COR-L47 (cell line): ENCODE data around the gene YIPF1.

Source experiments
- DNase-seq: peaks from one replicate; lab custom pipeline; 2025; lab: John Stamatoyannopoulos, UW

The YIPF1 gene

DNA sequence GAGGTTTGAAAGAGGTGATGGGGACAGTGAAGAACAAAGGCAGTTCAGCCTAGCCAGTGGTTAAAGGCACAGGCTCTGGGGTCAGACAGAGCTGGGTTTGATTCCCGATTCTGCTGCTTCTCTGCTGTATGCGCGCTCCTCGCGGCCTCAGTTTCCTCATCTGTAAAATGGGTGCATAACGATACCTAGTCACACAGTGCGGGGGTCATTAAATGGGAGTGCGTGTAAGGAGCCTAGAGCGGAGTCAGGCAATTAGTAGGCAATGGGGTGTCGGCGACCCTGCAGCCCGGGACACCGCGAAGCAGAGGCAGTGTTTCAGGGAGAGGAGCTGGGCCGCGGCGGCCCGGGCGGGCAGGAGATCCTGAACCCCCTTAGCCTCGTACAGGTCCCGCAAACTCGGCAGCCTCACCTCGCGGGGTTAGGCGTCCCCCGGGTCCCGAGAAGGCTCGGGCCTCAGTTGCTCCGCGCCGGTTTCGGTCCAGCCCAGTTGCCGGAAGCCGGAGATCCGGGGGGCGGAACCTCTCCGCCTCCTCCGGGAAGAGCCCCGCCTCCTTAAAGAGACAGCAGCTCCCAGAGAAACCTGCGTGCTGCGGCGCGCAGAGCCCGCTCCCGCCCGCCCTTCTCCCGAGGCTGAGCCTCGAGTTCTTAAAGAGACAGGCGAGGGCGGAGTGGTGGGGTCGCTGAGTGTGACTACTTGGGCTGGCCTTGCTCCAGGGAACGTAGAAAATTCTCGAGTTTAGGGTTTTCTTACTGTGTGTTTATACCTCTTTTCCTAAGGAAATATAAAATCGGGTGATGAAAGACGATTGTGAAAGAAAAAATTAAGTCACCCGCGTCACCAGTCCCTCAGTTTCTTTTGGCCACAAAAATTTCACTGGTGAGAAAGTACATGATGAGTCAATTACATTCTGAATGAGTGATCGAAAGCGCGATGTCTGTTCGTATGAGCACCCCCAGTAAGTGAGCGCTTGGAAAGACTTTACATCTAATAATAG lies at the start of gene YIPF1:
YIPF1 (minus strand) TSS at position 494 of the 995 bp plus-strand sequence. CDS start 860 bp downstream, outside the sequence.
- peak; percentile 77 for DNase-seq

GRCh38 chr1:53938136-53938830 lies 48.7 kb upstream of the YIPF1 start:
- DNase-seq = no peak

DNA sequence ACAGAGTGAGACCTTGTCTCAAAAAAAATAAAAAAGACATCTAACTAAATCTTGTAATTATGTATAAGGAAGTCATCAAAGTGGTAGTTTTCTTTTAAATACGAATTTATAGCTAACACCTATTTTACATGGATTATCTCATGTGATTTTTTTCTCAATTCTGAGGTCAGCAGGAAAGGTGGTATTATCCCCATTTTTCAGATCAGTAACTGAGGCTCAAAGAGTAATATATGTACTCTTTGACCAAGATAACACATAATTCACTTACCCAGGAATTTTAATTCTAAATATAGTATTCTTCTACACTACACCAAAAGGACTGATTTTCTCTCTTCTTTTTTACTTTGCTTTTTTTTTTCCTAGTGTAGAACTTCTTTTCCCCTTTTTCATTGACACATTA lies 46.8 kb upstream of the YIPF1 start:
- no peak for DNase-seq

- no peak for DNase-seq
Observed at GRCh38 chr1:53934170-53934765, 44.7 kb upstream of the YIPF1 start.

DNA sequence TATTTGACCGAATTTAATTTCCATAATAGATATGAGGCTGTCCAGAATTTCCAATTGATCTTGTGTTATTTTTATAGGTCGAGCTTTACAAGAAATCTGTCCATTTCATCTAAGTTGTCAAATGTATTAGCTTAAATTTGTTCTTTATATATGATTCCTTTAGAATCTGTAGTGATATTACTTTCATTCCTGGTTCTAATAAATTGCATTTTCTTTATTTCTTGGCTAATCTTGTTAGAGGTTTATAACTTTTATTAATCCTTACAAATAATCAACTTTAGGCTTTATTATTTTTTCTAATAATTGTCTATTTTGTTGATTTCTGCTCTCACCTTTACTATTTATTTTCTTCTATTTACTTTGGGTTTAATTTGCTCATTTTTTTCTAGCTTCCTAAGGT lies 41.9 kb upstream of the YIPF1 start:
- DNase-seq = no peak

DNA sequence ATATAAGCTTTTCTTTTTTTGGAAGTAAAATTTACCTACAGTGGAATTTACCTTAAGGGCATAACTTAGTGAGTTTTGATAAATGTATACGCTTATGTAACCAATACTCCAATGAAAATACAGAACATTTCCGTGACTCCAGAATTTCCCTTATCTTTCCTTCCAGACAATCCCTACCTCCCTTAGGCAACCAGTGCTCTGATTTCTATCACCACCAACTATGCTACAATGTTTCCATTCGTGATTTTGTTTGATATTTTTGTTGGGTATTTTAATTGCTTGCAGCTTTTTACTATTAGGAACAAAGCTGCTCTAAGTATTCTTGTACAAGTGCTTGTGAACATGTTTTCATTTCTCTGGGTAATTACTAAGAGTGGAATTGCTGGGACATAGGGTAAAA lies 41.3 kb upstream of the YIPF1 start:
- no peak for DNase-seq

DNA sequence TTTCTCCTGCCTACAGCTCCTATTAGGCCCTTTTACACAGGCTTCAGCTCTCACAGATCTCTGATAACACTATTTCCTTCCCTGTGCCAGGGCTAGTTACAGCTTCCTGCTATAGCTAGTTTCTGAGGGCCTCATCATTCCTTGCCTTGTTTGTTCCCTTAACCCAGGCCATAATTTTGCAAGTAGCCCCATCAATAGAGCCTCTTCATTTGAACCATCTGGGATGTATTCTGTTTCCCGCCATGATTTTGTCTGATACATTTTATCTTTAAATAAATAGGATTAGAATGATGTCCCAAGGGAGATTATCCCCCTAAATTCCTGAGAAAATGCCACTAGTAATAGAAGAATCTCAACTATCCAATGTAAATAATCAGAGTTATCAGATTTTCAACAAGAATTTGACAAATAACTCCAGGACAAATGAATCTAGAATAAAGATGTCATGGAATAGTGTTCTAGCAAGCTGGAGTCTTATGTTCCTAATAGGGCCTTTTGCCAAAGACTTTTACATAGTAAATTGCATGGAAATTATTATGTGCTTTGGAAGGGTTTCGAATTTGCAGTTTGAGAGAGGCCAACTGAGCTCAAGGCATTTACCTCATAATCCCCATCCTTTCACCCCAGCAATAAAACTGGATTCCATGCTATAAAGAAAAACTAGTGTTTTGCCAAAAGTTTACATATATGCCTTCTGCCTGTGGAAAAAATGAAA lies 39.8 kb upstream of the YIPF1 start:
- no peak for DNase-seq

- no peak for DNase-seq
Observed at GRCh38 chr1:53927376-53927881, 37.8 kb upstream of the YIPF1 start.

GRCh38 chr1:53919675-53920066 lies 30.1 kb upstream of the YIPF1 start:
- DNase-seq = no peak

DNA sequence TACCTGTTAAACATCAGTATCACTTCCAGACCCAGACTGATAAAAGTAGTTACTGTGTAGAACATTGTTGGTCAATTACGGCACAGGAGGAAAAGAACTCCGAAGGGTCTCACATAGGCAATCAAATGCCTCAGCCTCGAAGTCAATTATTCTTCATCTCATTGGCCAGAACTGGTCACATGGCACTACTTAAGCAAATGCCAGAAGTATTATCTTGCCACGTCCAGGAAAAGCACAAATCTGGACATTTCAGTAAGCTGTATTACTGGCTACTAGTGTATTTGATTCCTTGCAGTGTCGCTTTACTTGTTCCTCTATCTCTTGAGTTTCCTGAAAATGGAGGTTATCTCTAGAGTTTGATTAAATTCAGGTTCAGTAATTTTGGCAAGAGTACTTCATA lies 28.7 kb upstream of the YIPF1 start:
- DNase-seq = no peak

DNA sequence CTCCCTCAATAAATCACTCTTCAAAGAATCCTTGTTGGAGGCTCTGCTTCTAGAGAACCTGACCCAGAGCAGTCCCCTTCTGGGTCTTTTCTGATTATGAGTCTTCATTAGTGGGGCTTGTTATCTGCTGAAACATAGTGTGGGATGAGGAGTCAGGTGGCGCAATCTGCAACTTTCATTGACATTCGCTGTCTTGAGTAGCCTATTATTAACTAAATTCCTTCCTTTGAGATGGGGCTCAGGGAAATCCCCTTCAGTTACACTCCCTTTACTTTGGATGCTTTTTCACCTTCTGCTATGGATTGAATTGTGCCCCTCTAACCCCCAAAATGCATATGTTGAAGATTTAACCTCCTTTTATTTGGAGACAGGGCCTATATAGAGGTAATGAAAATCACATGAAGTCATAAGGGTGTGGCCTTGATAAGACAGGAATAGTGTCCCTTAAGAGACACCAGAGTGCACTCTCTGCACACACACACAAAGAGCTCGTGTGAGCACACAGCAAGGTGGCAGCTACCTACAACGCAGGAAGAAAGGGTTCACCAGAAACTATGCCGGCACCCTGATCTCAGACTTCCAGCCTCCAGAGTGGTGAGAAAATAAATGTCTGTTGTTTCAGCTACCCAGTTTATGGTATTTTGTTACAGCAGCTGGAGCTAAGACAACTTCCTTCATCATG lies 23.9 kb upstream of the YIPF1 start:
- no peak for DNase-seq

DNA sequence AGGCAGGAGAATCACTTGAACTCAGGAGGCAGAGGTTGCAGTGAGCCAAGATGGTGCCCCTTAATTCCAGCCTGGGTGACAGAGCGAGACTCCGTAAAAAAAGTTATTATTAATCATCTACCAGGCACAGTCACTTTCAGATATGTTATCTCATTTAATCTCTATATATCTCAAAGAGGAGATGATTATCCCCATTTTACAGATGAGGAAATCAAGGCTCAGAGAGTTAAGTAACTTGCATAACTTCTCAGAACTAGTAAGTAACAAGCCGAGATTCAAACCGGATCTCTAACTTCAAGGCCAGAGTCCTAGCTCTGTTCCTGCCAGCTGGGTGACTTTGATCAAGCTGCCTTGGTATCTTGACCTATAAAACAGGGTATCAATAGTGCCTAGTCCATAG lies 21.8 kb upstream of the YIPF1 start:
- no peak for DNase-seq

- no peak for DNase-seq
Observed at GRCh38 chr1:53909946-53910345, 20.3 kb upstream of the YIPF1 start.

- no peak for DNase-seq
Observed at GRCh38 chr1:53906121-53906520, 16.5 kb upstream of the YIPF1 start.

GRCh38 chr1:53905509-53905908 lies 15.9 kb upstream of the YIPF1 start:
- no peak for DNase-seq

- no peak for DNase-seq
Observed at GRCh38 chr1:53902235-53903138, 12.9 kb upstream of the YIPF1 start.

DNA sequence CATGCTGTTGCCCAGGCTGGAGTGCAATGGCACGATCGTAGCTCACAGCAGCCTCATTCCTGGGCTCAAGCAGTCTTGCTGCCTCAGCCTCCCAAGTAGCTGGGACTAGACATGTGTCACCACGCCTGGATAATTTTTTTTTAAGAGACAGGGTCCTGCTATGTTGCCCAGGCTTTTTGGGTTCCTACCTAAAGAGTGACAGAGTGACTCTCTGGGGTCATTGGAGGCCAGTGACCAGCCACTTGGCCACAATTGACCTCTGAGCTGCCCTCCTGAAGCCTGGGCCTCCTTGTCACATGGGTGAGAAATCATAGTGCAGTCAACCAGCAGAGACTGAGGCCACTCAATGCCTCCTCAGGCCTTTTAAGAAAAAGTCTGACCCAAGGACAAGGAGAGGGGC lies 10.1 kb upstream of the YIPF1 start:
- DNase-seq = no peak

DNA sequence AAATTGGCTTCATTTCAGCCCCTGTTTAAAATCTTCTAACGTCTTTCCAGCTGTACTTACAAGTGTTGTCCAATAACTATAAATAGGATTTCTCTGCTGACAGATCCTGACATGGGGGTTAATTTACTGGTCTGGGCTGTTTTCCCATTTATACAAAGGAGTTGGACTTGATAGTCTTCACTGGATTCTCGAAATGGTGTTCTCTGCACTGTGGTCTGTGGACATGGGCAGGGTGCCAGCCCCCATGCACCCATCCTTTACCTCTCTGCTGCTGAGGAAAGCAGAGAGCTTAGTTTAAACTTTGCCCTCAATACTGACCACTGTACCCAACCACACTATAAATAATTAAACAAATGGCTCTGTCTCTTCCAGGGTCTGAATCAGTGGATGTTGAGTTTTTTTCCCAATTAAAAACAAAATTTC lies 9.6 kb upstream of the YIPF1 start:
- DNase-seq = no peak

DNA sequence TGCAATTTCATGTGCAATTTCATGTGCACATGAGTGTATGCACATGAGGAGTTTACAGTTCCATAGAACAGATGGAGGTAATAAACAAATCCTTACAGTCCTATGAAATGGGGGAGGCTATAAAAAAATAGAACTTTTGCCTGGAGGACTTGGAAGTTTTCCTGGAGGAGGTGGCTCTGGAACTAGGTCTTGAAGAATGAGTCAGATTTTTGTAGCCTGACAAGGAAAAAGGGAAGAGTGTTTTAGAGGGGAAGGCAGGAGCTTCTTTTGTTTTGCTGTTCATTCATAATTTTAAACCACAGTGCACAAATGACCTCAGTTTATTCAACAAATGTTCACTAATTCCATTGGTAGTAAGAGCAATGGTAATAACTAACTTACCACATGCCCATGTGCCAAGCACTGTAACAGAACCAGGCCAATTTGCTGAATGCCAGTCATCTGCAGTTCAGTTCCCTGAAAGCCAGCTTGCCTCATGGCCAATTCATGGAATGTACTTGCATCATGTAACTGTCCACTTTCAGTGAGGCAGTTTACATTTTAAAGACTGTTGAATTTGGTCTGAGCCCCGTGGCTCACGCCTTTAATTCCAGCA lies 7.1 kb upstream of the YIPF1 start:
- DNase-seq = no peak

GRCh38 chr1:53895421-53895820 lies 5.8 kb upstream of the YIPF1 start:
- DNase-seq = no peak
